HG03064 (cell line): Measurements from ENCODE around the gene TSPEAR.

Source experiments
- ATAC-seq: cut with Tn5 transposase; IDR thresholded peaks from one replicate; pipeline ENCODE4 v1.9.1; 2021; ENCODE audit warnings: low read depth; ENCODE audit not compliant: unreplicated experiment

Gene TSPEAR

GRCh38 chr21:44462086-44462833 lies 249.1 kb downstream of the TSPEAR start:
- no peak for ATAC-seq

DNA sequence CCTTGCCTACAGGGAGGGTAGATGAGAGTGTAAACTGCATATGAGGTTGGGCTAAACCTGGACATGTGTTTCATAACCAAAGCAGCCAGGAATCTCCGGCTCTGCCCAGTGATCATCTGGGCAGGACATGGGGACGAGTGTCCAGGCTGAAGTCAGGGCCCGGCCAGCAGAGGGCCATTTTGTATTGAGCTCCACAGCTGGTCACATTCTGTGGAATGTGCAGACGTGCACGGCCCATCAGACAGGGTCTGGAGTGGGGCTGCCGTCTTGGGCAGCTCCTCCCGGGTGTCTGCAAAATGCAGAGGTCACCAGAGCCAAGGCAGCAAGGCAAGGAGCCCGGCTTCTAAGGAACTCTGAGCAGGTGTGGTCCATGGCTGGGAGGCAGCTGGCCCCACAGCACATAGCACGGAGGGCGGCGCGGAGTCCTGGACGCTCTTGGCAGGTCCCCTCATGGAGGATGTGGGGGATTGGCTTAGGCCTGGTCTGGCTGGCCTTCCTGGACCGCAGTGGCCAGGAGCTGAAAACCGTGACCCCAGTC lies 249.8 kb downstream of the TSPEAR start:
- no peak for ATAC-seq

- no peak for ATAC-seq
These were observed 250.4 kb downstream of the TSPEAR start for GRCh38 chr21:44461005-44461404.

- no peak for ATAC-seq
These were observed 251.0 kb downstream of the TSPEAR start for GRCh38 chr21:44460441-44460755.

GRCh38 chr21:44459712-44460440 lies 251.5 kb downstream of the TSPEAR start:
- no peak for ATAC-seq

DNA sequence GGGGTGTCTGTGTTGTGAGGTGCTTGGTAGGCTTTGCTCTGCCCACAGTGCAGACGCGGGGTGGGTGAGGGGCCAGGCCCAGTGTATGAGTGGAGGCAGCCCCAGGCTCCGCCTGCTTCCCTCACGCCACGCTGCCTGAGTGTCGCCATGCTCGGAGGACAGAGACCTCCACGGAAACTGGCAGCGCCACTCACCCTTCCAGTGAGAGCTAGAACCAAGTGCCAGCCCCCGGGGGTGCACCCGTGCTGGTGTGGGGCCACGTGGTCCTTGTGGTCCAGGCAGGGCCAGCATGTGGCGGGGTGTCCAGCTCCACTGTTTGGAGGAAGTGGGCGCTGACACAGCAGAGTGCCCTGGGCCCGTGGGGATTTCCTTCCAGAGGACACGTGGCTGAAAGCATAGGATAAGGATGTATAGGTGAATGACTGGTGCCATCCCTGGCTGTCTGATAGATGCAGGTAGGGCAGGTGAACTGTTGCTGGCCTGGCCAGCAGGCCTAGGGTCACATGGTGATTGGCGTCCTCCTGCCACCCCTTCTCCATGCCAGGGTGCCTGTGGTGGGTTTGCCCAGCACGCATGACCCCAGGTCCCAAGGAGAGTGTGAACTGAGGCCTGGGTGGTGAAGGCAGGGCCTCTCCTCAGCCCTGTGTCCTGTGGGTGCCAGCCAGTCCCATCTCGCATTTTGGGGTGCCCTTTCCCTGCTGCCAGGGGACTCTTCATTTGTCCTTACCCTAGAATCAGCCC lies 252.2 kb downstream of the TSPEAR start:
- no peak for ATAC-seq

DNA sequence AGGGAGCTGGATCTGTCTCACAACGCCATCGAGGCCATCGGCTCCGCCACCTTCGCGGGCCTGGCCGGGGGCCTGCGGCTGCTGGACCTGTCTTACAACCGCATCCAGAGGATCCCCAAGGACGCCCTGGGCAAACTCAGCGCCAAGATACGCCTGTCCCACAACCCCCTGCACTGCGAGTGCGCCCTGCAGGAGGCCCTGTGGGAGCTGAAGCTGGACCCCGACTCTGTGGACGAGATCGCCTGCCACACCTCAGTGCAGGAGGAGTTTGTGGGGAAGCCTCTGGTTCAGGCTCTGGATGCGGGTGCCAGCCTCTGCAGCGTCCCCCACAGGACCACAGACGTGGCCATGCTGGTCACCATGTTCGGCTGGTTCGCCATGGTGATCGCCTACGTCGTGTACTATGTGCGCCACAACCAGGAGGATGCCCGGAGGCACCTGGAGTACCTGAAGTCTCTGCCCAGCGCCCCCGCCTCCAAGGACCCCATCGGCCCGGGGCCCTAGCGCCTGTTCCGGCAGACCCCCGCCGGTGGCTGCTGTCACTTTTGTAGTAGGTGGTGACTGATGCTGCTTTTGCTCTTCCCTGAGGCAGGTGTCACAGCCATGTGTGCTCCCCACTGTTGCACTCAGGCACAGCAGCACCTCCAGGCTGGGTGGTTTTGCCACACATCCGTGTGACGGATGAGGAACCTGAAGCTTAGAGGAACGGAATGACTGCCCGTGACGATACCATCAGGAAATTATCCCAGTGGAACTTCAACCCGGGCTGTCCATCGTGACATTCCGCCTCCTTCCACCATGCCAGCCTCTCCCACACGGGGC lies 254.2 kb downstream of the TSPEAR start:
- ATAC-seq: no peak

GRCh38 chr21:44456214-44456914 lies 255.0 kb downstream of the TSPEAR start:
- no peak for ATAC-seq

DNA sequence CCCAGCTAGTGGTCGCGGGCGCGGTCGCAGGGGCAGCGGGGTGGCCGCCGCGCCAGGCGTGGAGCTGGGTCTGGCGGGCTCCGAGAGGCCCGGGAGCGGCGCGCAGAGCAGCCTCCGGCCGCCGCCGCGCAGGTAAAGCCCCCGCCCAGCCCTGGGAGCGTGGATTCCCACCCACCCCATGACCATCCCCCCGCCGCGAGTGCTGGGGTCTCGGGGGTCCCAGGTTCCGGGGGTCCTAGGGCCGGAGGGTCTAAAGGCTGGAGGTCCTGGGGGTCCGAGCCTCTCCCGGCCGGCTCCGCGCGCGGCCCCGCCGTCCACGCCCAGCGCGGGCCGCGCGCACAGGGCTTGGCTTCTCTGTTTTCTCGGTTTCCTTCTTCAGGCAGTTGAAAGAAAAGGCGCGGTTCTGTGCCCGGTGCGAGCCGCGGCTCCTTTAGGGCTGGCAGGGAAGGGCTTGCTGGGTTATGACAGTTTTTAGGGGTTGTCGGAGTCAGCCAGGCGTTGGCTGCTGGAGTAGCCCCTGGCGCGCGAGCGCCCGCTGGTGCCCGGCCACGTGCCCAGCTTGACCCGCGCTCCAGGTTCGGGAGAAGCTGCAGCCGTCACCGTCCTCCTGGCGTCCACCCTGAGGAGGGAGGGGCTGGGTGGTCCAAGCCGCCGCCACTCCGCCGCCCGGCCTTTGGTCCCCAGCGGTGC lies 255.7 kb downstream of the TSPEAR start:
- ATAC-seq: no peak

DNA sequence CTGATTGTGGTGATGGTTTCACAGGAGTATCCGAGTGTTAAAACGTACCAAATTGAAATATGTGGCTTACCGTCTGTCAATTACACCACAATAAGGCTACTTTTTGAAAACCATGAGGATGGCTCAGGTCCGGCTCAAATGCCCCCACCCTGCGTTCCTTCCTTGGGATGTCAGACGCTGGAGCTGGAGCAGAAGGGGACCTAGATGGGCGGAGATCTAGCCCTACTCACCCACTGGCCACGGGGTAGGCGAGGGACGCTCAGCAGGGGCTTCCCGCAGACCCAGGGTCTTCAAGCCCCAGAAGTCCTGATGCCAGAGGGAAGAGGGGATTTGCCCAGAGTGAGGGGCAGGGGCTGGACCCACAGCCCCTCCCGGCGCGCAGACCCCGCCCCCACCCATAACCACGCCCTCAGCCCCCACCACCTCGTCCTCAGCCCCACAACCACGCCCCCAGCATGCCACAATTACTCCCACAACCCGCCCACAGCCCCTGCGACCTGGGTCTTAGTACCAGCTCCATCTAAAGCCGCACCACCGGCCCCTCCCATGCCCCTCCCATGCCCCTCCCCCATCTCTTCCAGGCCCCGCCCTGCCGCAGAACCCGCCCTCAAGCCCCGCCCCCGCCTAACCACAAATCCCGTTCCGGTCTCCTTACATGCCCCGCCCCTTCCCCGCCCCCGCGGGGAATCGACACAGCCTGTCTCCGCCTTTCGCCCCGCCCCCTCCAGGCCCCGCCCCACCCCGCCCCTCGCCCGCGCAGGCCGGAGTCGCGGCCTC lies 256.4 kb downstream of the TSPEAR start, which contains the start of gene LRRC3:
TSS of gene LRRC3 (plus strand) at position 764 of the 777 bp plus-strand sequence. CDS start 1,135 bp downstream, outside the sequence.
- ATAC-seq: no peak

DNA sequence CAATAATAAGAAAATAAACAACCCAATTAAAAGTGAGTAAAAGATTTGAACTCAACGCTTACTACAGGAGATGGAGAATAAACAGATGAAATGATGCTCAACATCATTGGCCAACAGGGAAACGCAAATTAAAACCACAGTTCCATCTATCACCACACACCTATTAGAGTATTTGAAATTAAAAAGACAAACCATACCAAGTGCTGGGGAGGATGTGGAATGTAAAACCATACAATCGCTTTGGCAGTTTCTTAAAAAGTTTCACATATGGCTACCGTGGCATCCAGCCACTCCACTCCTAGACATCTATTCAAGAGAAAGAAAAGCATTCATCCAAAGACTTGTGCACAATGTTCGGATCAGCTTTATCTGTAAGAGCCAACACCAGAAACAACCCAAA lies 257.3 kb downstream of the TSPEAR start:
- ATAC-seq: no peak

- no peak for ATAC-seq
These were observed 258.3 kb downstream of the TSPEAR start for GRCh38 chr21:44453120-44453519.

- ATAC-seq: no peak
These were observed 260.4 kb downstream of the TSPEAR start for GRCh38 chr21:44450999-44451398.

GRCh38 chr21:44450402-44450801 lies 261.0 kb downstream of the TSPEAR start:
- ATAC-seq: no peak

- no peak for ATAC-seq
These were observed 261.7 kb downstream of the TSPEAR start for GRCh38 chr21:44449473-44450363.

- ATAC-seq: no peak
These were observed 262.7 kb downstream of the TSPEAR start for GRCh38 chr21:44448651-44449131.
